CD14-positive monocyte (primary cell): ENCODE data around the gene HOXA11. TPM values are rescaled to one million over a fixed set of nuclear protein-coding genes. Genes with fewer than 3 reads are reported as not detected.

Experiments
- DNase-seq, 3 donors: peaks; one replicate each; pipeline ENCODE4 v3.0.0-alpha.2; 2011 to 2022
- H2AFZ ChIP-seq: 2 replicates; pipeline ENCODE4 v1.6.0; 2012; ENCODE audit warnings: mild to moderate bottlenecking, low read depth, low read length, inconsistent platforms; ENCODE audit not compliant: insufficient read depth, poor library complexity, severe bottlenecking
- H3K27ac ChIP-seq, 2 donors: 1 replicate in 1 of 2; 2 replicates in 1 of 2; pipeline ENCODE4 v1.5.1; 2012 to 2013; ENCODE audit warnings: low read length in 2 of 2, control low read depth in 1 of 2, inconsistent platforms in 1 of 2, low read depth in 1 of 2, mild to moderate bottlenecking in 1 of 2
- H3K27me3 ChIP-seq, 2 donors: one replicate each; pipeline versions ENCODE4 v1.6.0 to v1.6.1; 2011 to 2013; ENCODE audit warnings: low read length in 2 of 2; ENCODE audit not compliant: control insufficient read depth in 2 of 2, insufficient read depth in 2 of 2
- H3K36me3 ChIP-seq, 2 donors: replicated peaks in 1 of 2; 1 replicate in 1 of 2; 2 replicates in 1 of 2; pipeline versions ENCODE4 v1.5.1 to v1.6.1; 2012 to 2013; ENCODE audit warnings: low read length in 2 of 2, control low read depth in 1 of 2, inconsistent platforms in 1 of 2, mild to moderate bottlenecking in 1 of 2; ENCODE audit not compliant: insufficient read depth in 2 of 2, control insufficient read depth in 1 of 2
- H3K4me1 ChIP-seq, 2 donors: 1 replicate in 1 of 2; 2 replicates in 1 of 2; pipeline versions ENCODE4 v1.5.1 to v1.6.1; 2012 to 2013; ENCODE audit warnings: low read length in 2 of 2, control low read depth in 1 of 2, inconsistent platforms in 1 of 2, mild to moderate bottlenecking in 1 of 2, moderate library complexity in 1 of 2; ENCODE audit not compliant: insufficient read depth in 2 of 2, control insufficient read depth in 1 of 2
- H3K4me2 ChIP-seq: replicated peaks from 2 replicates; pipeline ENCODE3; 2012; ENCODE audit warnings: low read length, moderate library complexity, mild to moderate bottlenecking; ENCODE audit not compliant: poor library complexity, severe bottlenecking; ENCODE audit errors: extremely low read depth
- H3K4me3 ChIP-seq, 3 experiments: fragments of 200-600 bp in 1 of 3; sonication (generic) in 1 of 3; replicated peaks in 1 of 3; 1 replicate in 2 of 3; 2 replicates in 1 of 3; pipeline ENCODE4 v1.5.1; 2011 to 2013; ENCODE audit warnings: low read length in 3 of 3, mild to moderate bottlenecking in 3 of 3, control low read depth in 2 of 3, low read depth in 2 of 3, inconsistent platforms in 1 of 3, moderate library complexity in 1 of 3
- H3K79me2 ChIP-seq: 2 replicates; pipeline ENCODE4 v1.6.0; 2012; ENCODE audit warnings: mild to moderate bottlenecking, control low read depth, inconsistent platforms, low read length, moderate library complexity; ENCODE audit not compliant: insufficient read depth
- H3K9ac ChIP-seq: 2 replicates; pipeline ENCODE4 v1.6.0; 2017; ENCODE audit warnings: low read length, mild to moderate bottlenecking; ENCODE audit not compliant: insufficient read depth, poor library complexity, severe bottlenecking
- H3K9me3 ChIP-seq, 2 donors: replicated peaks in 1 of 2; 1 replicate in 1 of 2; 2 replicates in 1 of 2; pipeline versions ENCODE4 v1.5.1 to v1.6.1; 2012 to 2013; ENCODE audit warnings: low read length in 2 of 2, control low read depth in 1 of 2; ENCODE audit not compliant: control insufficient read depth in 1 of 2, insufficient read depth in 1 of 2
- H4K20me1 ChIP-seq: 2 replicates; pipeline ENCODE4 v1.6.0; 2012; ENCODE audit warnings: mild to moderate bottlenecking, low read length, control low read depth, moderate library complexity; ENCODE audit not compliant: insufficient read depth
- H3K27ac Mint-ChIP-seq, 7 donors: one replicate each; pipeline ENCODE4 v1.8.0; 2020; ENCODE audit warnings: mild to moderate bottlenecking in 7 of 7, mixed read lengths in 7 of 7, moderate library complexity in 6 of 7, inconsistent platforms in 2 of 7
- H3K27me3 Mint-ChIP-seq, 3 donors: one replicate each; pipeline ENCODE4 v1.8.0; 2021 to 2022; ENCODE audit warnings: low read depth in 3 of 3, mild to moderate bottlenecking in 3 of 3, mixed read lengths in 3 of 3, moderate library complexity in 3 of 3, inconsistent platforms in 1 of 3
- H3K36me3 Mint-ChIP-seq, 2 donors: one replicate each; pipeline ENCODE4 v1.8.0; 2020; ENCODE audit warnings: mixed read lengths in 2 of 2, inconsistent platforms in 1 of 2, mild to moderate bottlenecking in 1 of 2
- H3K4me1 Mint-ChIP-seq: one replicate; pipeline ENCODE4 v1.8.0; 2020; ENCODE audit warnings: mild to moderate bottlenecking, mixed read lengths
- H3K4me3 Mint-ChIP-seq, 2 donors: one replicate each; pipeline ENCODE4 v1.8.0; 2020; ENCODE audit warnings: mild to moderate bottlenecking in 2 of 2, mixed read lengths in 2 of 2, moderate library complexity in 1 of 2
- H3K9me3 Mint-ChIP-seq, 7 donors: one replicate each; pipeline ENCODE4 v1.8.0; 2020 to 2022; ENCODE audit warnings: mixed read lengths in 7 of 7, mild to moderate bottlenecking in 6 of 7, moderate library complexity in 6 of 7, inconsistent platforms in 2 of 7
- WGBS: methylation state at CpG from one replicate; pipeline ENCODE4 v1.1.5; 2013; ENCODE audit warnings: missing lambda C conversion rate; ENCODE audit not compliant: insufficient coverage; 5-methylcytosine and 5-hydroxymethylcytosine counted together
- intact Hi-C, 2 donors: fragments of 100-400 bp; cut with micrococcal nuclease; formaldehyde crosslinking; loops; one replicate each; pipeline versions ENCODE4 v1.15.0 to v1.15.1; 2023
- polyA plus RNA-seq, 3 donors: library from polyadenylated mRNA; depleted of rRNA in 1 of 3; unstranded in 2 of 3; stranded (reverse) in 1 of 3; fragments of 300-500 nt in 2 of 3; fragments of >200 nt in 1 of 3; fragmentation: Illumina TruSeq in 2 of 3; gene quantifications; 1 replicate in 2 of 3; 2 replicates in 1 of 3; pipeline ENCODE4 v1.2.3, GENCODE V29; 2012 to 2021
- TF ChIP-seq, protein P1 (sequence below): fragments of 200-600 bp; IDR thresholded peaks from one replicate; pipeline ENCODE4 v1.8.0; 2022; ENCODE audit warnings: antibody characterized with exemption, mild to moderate bottlenecking

HOXA11 gene
- polyA plus RNA-seq, 3 donors, result not detected

DNA sequence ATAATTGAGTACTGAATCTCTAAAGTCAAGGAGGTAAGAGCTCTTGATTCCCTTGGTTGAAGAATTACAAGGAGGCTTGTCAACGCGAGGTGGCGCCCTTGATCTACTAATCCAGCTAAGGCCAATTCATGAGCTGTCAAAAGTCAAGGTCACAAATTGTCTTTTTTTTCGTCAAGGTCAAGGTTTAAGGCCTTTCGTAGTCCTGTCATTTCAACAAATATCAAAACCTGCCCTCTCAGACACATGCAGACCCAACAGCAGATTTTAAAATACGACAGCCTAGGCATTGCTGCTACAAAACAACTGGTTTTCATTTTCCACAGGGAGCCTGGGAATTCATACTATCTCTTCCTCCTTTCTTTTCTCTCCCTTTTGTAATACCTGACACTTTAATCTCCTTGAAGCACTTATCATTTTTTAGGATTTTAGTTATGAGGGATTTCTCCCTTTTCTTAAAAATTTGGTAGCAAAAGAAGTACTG is 11.3 kb upstream of the HOXA11 start:
- H2AFZ ChIP-seq, result no peak overlapping the region
- 2% methylated on average over 6 of the region's 6 CpGs for whole genome bisulfite sequencing
- H3K27ac ChIP-seq, result no peak overlapping the region
- Mint-ChIP-seq H3K9me3 (peaks cover 0 to 40% (median 24%) of the 10 kb centered on the region in 7 donors), H3K27me3 (peaks cover 84 to 91% (median 87%) of the 10 kb centered on the region in 3 donors), H3K27ac (no peak overlapping the region), H3K4me3 (peak overlapping the region in 1 of 2 donors; percentile 84), H3K36me3 (peaks cover 11 to 17% of the 10 kb centered on the region in 2 donors), H3K4me1 (peaks cover 51% of the 10 kb centered on the region)
- H3K4me2 ChIP-seq, result no peak overlapping the region
- peaks cover 6 to 47% of the 10 kb centered on the region in 2 donors for H3K9me3 ChIP-seq
- intact Hi-C loops, result loop anchor here (5.0 to 10.0 kb wide), 3 partner anchors 588 to 826 kb away; no protein-coding TSS in a partner anchor
- H3K27me3 ChIP-seq, result peaks cover 86 to 92% of the 10 kb centered on the region in 2 donors
- H3K36me3 ChIP-seq, result no peaks in the 10 kb centered on the region
- H3K9ac ChIP-seq, result no peak overlapping the region
- H3K79me2 ChIP-seq, result no peaks in the 10 kb centered on the region
- H3K4me1 ChIP-seq, result peaks cover 38 to 47% of the 10 kb centered on the region in 2 donors
- peak; percentile 58 to 77 (median 74) for DNase-seq
- no peaks in the 10 kb centered on the region for H4K20me1 ChIP-seq
- TF ChIP-seq, protein P1, sequence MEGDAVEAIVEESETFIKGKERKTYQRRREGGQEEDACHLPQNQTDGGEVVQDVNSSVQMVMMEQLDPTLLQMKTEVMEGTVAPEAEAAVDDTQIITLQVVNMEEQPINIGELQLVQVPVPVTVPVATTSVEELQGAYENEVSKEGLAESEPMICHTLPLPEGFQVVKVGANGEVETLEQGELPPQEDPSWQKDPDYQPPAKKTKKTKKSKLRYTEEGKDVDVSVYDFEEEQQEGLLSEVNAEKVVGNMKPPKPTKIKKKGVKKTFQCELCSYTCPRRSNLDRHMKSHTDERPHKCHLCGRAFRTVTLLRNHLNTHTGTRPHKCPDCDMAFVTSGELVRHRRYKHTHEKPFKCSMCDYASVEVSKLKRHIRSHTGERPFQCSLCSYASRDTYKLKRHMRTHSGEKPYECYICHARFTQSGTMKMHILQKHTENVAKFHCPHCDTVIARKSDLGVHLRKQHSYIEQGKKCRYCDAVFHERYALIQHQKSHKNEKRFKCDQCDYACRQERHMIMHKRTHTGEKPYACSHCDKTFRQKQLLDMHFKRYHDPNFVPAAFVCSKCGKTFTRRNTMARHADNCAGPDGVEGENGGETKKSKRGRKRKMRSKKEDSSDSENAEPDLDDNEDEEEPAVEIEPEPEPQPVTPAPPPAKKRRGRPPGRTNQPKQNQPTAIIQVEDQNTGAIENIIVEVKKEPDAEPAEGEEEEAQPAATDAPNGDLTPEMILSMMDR, result peak; percentile 96
- no peak overlapping the region for H3K4me3 ChIP-seq

DNA sequence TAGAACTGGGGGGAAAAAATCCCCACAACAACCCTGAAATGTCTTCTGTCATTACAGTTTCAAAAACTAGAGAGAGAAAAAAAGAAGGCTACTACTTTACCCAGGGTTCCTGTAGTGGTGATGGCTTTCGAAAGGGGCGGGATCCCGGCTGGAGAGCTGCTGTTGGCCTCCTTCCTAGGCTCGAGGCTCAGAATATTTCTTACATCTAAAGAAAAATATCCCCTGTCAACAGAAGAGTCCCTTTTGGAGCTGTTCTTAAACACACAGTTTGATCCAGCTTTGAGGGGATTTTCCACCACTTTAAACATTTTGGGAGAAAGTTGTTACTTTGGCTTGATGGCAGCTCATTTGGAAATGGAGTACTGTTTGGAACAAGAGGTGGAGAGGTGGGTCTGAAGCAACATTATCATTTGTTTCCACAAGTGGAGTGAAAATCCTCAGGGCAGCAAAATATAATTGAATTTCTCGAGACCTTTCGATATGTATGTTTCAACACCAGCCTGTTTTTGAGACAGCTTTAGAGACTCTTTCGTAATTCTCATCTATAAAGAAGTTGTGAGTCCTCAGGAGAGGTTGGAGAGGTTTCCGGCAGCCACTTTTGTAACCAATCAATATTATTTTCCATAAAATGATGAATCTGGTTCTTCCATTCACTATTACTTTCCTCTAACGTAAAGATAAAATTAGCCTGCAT is 9.8 kb upstream of the HOXA11 start:
- no peak for DNase-seq
- no peak overlapping the region for H3K27ac Mint-ChIP-seq
- peaks cover 45% of the 10 kb centered on the region for H3K4me1 Mint-ChIP-seq
- H3K4me3 ChIP-seq, result no peak overlapping the region
- no peak overlapping the region for H3K27ac ChIP-seq
- H3K36me3 ChIP-seq, result no peaks in the 10 kb centered on the region
- peaks cover 91 to 93% of the 10 kb centered on the region in 2 donors for H3K27me3 ChIP-seq
- H3K79me2 ChIP-seq, result no peaks in the 10 kb centered on the region
- peaks cover 86 to 91% (median 89%) of the 10 kb centered on the region in 3 donors for H3K27me3 Mint-ChIP-seq
- TF ChIP-seq, protein P1, result no peak
- peak overlapping the region in 1 of 2 donors; percentile 89 for H3K4me3 Mint-ChIP-seq
- H3K9me3 Mint-ChIP-seq, result peaks cover 0 to 42% (median 21%) of the 10 kb centered on the region in 7 donors
- H2AFZ ChIP-seq, result no peak overlapping the region
- H3K9ac ChIP-seq, result no peak overlapping the region
- intact Hi-C loops, result loop anchor here (5.0 to 10.0 kb wide), 4 partner anchors 382 to 827 kb away; no protein-coding TSS in a partner anchor
- peaks cover 6 to 56% of the 10 kb centered on the region in 2 donors for H3K9me3 ChIP-seq
- WGBS, result no CpG with 5 or more reads among the region's 9 CpGs
- peaks cover 8 to 14% of the 10 kb centered on the region in 2 donors for H3K36me3 Mint-ChIP-seq
- peaks cover 25 to 32% of the 10 kb centered on the region in 2 donors for H3K4me1 ChIP-seq
- no peaks in the 10 kb centered on the region for H4K20me1 ChIP-seq
- H3K4me2 ChIP-seq, result no peak overlapping the region
